Putamen (tissue), 1 donor: ENCODE data around the gene ARHGAP6.

ENCODE experiments used
- DNase-seq: peaks from one replicate; pipeline ENCODE4 v3.0.0-alpha.2; 2016; ENCODE audit warnings: low spot score

The ARHGAP6 gene

GRCh38 chrX:11103006-11103405, 562.7 kb downstream of the ARHGAP6 start:
- DNase-seq: no peak

GRCh38 chrX:11100281-11101035, 565.3 kb downstream of the ARHGAP6 start:
- DNase-seq: peak; percentile 32

GRCh38 chrX:11099465-11099864, 566.3 kb downstream of the ARHGAP6 start:
- DNase-seq: no peak

GRCh38 chrX:11097933-11098332, 567.8 kb downstream of the ARHGAP6 start:
- no peak for DNase-seq

GRCh38 chrX:11089802-11090201, 575.9 kb downstream of the ARHGAP6 start:
- DNase-seq: no peak
